Common myeloid progenitor, CD34-positive (primary cell): ENCODE results near the gene DYNC2LI1.

ENCODE experiments used
- CTCF ChIA-PET: fragments of 350-600 bp; sonication (Branson Sonifier 250); formaldehyde crosslinking; loops from one replicate; lab custom pipeline; 2021; ENCODE audit warnings: antibody characterized with exemption; lab: Charles Lee
- POLR2A ChIA-PET: fragments of 350-600 bp; sonication (Branson Sonifier 250); formaldehyde crosslinking; loops from one replicate; lab custom pipeline; 2021; ENCODE audit warnings: antibody characterized with exemption; lab: Charles Lee
- DNase-seq, 3 donors: peaks; one replicate each; pipeline versions ENCODE4 v3.0.0 to v3.0.0-alpha.2; 2013
- H3K27ac ChIP-seq, 2 experiments: 1 replicate in 1 of 2; 2 replicates in 1 of 2; pipeline ENCODE4 v1.7.0; 2013; ENCODE audit warnings: inconsistent platforms in 2 of 2, low read length in 2 of 2, mild to moderate bottlenecking in 2 of 2, low read depth in 1 of 2, moderate library complexity in 1 of 2; ENCODE audit not compliant: severe bottlenecking in 2 of 2, insufficient read depth in 1 of 2, poor library complexity in 1 of 2
- H3K27me3 ChIP-seq, 5 experiments: replicated peaks in 2 of 5; 1 replicate in 3 of 5; 2 replicates in 2 of 5; pipeline versions ENCODE4 v1.6.1 to v1.7.0; 2013; ENCODE audit warnings: low read length in 4 of 5, mild to moderate bottlenecking in 2 of 5, moderate library complexity in 2 of 5, inconsistent platforms in 1 of 5; ENCODE audit not compliant: insufficient read depth in 5 of 5, control insufficient read depth in 4 of 5
- H3K36me3 ChIP-seq, 4 experiments: 1 replicate in 2 of 4; 2 replicates in 2 of 4; pipeline versions ENCODE4 v1.6.1 to v1.7.0; 2013; ENCODE audit warnings: low read length in 3 of 4, control low read depth in 1 of 4, mild to moderate bottlenecking in 1 of 4; ENCODE audit not compliant: control insufficient read depth in 4 of 4, insufficient read depth in 4 of 4
- H3K4me1 ChIP-seq, 4 experiments: 1 replicate in 3 of 4; 2 replicates in 1 of 4; pipeline versions ENCODE4 v1.6.1 to v1.7.1; 2013; ENCODE audit warnings: low read length in 3 of 4, mild to moderate bottlenecking in 3 of 4, control low read depth in 1 of 4, inconsistent platforms in 1 of 4, moderate library complexity in 1 of 4; ENCODE audit not compliant: control insufficient read depth in 4 of 4, insufficient read depth in 4 of 4; ENCODE audit errors: control extremely low read depth in 1 of 4
- H3K4me3 ChIP-seq, 7 experiments: 1 replicate in 4 of 7; 2 replicates in 3 of 7; pipeline versions ENCODE4 v1.5.1 to v1.7.0; 2013; ENCODE audit warnings: mild to moderate bottlenecking in 7 of 7, low read length in 6 of 7, moderate library complexity in 6 of 7, inconsistent platforms in 2 of 7, low read depth in 2 of 7, control low read depth in 1 of 7; ENCODE audit not compliant: insufficient read depth in 4 of 7, control insufficient read depth in 1 of 7; ENCODE audit errors: extremely low read depth in 1 of 7
- H3K9me3 ChIP-seq, 5 experiments: 1 replicate in 4 of 5; 2 replicates in 1 of 5; pipeline versions ENCODE4 v1.6.1 to v1.7.1; 2013; ENCODE audit warnings: low read length in 4 of 5, mild to moderate bottlenecking in 2 of 5, inconsistent platforms in 1 of 5, low read depth in 1 of 5, moderate library complexity in 1 of 5; ENCODE audit not compliant: control insufficient read depth in 4 of 5, insufficient read depth in 2 of 5; ENCODE audit errors: control extremely low read depth in 1 of 5
- WGBS: methylation state at CpG from one replicate; pipeline ENCODE4 v1.1.5; 2013; ENCODE audit not compliant: insufficient coverage; 5-methylcytosine and 5-hydroxymethylcytosine counted together

Gene DYNC2LI1

GRCh38 chr2:43823751-43824150 is 49.9 kb downstream of the DYNC2LI1 start:
- H3K27me3 ChIP-seq, result peaks cover 0 to 25% (median 2%) of the 10 kb centered on the region in 5 experiments
- CTCF ChIA-PET, result no interaction called here
- no peaks in the 10 kb centered on the region for H3K4me1 ChIP-seq
- no peak overlapping the region for H3K4me3 ChIP-seq
- POLR2A ChIA-PET, result interaction anchor here (0.6 kb wide), 1 partner anchor 630 kb away, joined by 3 read pairs; no protein-coding TSS in a partner anchor
- 86% methylated on average over 11 of the region's 11 CpGs for WGBS
- no peak for DNase-seq
- H3K9me3 ChIP-seq, result no peaks in the 10 kb centered on the region
- H3K36me3 ChIP-seq, result no peaks in the 10 kb centered on the region
- no peak overlapping the region for H3K27ac ChIP-seq

DNA sequence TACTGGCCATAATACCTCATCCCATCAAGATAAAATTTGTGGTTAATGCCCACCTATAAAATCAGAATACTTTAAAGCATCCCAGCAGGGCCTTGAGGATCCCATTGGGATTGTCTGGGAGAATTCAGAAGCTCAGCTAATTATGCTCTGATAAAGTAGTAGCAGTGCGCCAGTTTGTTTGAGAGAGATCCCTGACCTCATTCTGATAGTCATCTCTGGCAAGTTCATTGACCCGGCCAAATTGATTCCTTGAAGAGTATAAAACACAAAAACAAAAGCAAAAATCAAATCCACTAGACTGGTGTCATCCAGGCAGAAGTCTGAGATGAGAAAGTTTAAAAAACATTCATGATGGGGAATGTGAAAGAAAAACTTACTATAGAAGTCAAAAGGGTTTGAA is 50.7 kb downstream of the DYNC2LI1 start:
- ChIA-PET CTCF (no interaction called here), POLR2A (interaction anchor here (0.6 kb wide), 1 partner anchor 629 kb away, joined by 3 read pairs; no protein-coding TSS in a partner anchor)
- H3K27ac ChIP-seq, result no peak overlapping the region
- H3K4me3 ChIP-seq, result no peak overlapping the region
- DNase-seq, result no peak
- peaks cover 0 to 28% (median 2%) of the 10 kb centered on the region in 5 experiments for H3K27me3 ChIP-seq
- H3K36me3 ChIP-seq, result no peaks in the 10 kb centered on the region
- 100% methylated on average over 1 of the region's 2 CpGs for WGBS
- no peaks in the 10 kb centered on the region for H3K9me3 ChIP-seq
- H3K4me1 ChIP-seq, result no peaks in the 10 kb centered on the region

GRCh38 chr2:43824951-43825493 is 51.2 kb downstream of the DYNC2LI1 start:
- H3K4me3 ChIP-seq, result no peak overlapping the region
- 97% methylated on average over 9 of the region's 12 CpGs for WGBS
- H3K27ac ChIP-seq, result no peak overlapping the region
- no peaks in the 10 kb centered on the region for H3K36me3 ChIP-seq
- POLR2A ChIA-PET, result no interaction called here
- no peak for DNase-seq
- no peaks in the 10 kb centered on the region for H3K4me1 ChIP-seq
- CTCF ChIA-PET, result no interaction called here
- H3K9me3 ChIP-seq, result no peaks in the 10 kb centered on the region
- peaks cover under 1 to 30% (median 5%) of the 10 kb centered on the region in 5 experiments for H3K27me3 ChIP-seq

DNA sequence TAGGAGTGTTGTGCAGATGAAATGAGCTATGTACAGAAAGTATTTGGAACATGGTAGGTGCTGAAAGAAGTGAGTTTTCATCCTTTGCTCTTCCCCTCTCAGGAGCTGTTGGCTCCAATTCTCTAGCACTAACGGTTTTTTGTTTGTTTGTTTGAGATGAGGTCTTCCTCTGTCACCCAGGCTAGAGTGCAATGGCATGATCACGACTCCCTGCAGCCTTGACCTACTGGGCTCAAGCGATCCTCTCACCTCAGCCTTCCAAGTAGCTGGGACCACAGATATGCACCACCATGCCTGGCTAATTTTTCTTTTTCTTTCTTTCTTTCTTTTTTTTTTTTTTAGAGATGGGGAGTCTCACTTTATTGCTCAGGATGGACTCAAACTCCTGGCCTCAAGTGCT is 52.0 kb downstream of the DYNC2LI1 start:
- Histone ChIP-seq H3K9me3 (no peaks in the 10 kb centered on the region), H3K4me1 (no peaks in the 10 kb centered on the region), H3K27me3 (peaks cover 6 to 39% (median 11%) of the 10 kb centered on the region in 5 experiments), H3K36me3 (no peaks in the 10 kb centered on the region), H3K27ac (no peak overlapping the region), H3K4me3 (no peak overlapping the region)
- 87% methylated on average over 3 of the region's 3 CpGs for WGBS
- CTCF ChIA-PET, result no interaction called here
- POLR2A ChIA-PET, result no interaction called here
- no peak for DNase-seq

DNA sequence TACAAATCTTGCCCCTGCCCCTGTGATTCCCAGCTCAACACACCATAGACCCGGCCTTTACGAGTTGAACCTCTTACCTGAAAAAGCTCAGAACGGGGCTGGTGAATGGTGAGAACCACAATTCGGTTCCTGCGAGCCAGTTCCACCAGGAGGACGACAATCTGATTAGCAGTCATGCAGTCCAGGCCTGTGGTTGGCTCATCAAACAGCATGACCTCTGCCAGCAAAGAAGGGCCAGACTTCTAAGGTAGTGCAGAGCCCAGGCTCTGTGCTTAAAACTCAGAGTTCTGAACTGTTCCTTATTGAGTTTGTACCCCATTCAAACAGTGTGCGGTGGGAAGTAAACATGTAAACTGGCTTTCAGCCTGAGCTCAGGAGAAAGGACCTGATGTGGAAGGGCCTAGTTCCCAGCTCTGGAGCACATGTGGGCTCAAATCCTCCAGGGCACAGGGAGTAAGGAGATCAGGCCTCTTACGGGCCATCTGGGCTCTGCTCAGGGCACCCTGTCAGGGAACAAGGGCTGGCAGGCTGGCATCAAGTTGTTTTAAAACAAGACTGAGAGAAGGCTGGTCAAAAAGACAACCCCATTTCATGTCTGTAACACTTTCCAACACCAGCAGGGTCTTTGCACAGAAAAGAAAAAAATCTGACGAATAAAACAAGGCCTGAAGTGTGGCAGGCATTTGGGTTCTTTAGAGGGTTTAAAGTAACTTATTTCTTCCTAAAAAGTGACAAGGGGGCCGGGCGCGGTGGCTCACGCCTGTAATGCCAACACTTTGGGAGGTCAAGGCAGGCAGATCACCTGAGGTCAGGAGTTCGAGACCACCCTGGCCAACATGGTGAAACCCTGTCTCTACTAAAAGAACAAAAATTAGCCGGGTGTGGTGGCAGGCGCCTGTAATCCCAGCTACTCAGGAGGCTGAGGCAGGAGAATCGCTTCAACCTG is 52.7 kb downstream of the DYNC2LI1 start:
- ChIA-PET POLR2A (no interaction called here), CTCF (interaction anchor here (0.9 kb wide), 1 partner anchor 27 kb away, joined by 3 read pairs; no protein-coding TSS in a partner anchor)
- Histone ChIP-seq H3K4me3 (no peak overlapping the region), H3K27me3 (peaks cover 8 to 38% (median 14%) of the 10 kb centered on the region in 5 experiments), H3K36me3 (no peaks in the 10 kb centered on the region), H3K27ac (no peak overlapping the region), H3K4me1 (peaks cover 0 to 3% (median 3%) of the 10 kb centered on the region in 4 experiments), H3K9me3 (no peaks in the 10 kb centered on the region)
- DNase-seq, result no peak
- WGBS, result 96% methylated on average over 14 of the region's 17 CpGs

- ChIA-PET CTCF (no interaction called here), POLR2A (no interaction called here)
- H3K27me3 ChIP-seq, result peaks cover 13 to 35% (median 18%) of the 10 kb centered on the region in 5 experiments
- H3K36me3 ChIP-seq, result no peaks in the 10 kb centered on the region
- peak in 2 of 3 donors; percentile 6 to 15 for DNase-seq
- H3K4me3 ChIP-seq, result peak overlapping the region in 6 of 7 experiments; percentile 19 to 62 (median 56)
- H3K9me3 ChIP-seq, result no peaks in the 10 kb centered on the region
- H3K4me1 ChIP-seq, result peaks cover 0 to 8% (median 5%) of the 10 kb centered on the region in 4 experiments
- no peak overlapping the region for H3K27ac ChIP-seq
- 8% methylated on average over 43 of the region's 54 CpGs for WGBS
These were observed 57.9 kb downstream of the DYNC2LI1 start for GRCh38 chr2:43831543-43832294.
